Tibial nerve (tissue), 4 donors: Measurements from ENCODE around the gene SH3BP4. TPM values are rescaled to one million over a fixed set of nuclear protein-coding genes. Genes with fewer than 3 reads are reported as not detected.
A peak's percentile ranks its signal among the peaks of the same experiment; 100 is the strongest.

Experiments used
- DNase-seq, 2 donors: peaks; one replicate each; pipeline ENCODE4 v3.0.0-alpha.2; 2019; ENCODE audit warnings: low spot score in 2 of 2
- H3K27ac ChIP-seq, 4 donors: fragments of 200-600 bp; sonication (generic) in 3 of 4; one replicate each; pipeline ENCODE4 v1.5.1; 2017 to 2019; ENCODE audit warnings: mild to moderate bottlenecking in 1 of 4
- H3K27me3 ChIP-seq, 2 donors: fragments of 200-600 bp; sonication (generic) in 1 of 2; one replicate each; pipeline versions ENCODE4 v1.5.1 to v1.6.0; 2017 to 2019
- H3K36me3 ChIP-seq, 3 donors: fragments of 200-600 bp; sonication (generic); one replicate each; pipeline ENCODE4 v1.5.1; 2018 to 2019
- H3K4me1 ChIP-seq, 4 donors: fragments of 200-600 bp; sonication (generic) in 3 of 4; one replicate each; pipeline ENCODE4 v1.5.1; 2017 to 2019
- H3K4me3 ChIP-seq, 4 donors: fragments of 200-600 bp; sonication (generic) in 3 of 4; one replicate each; pipeline ENCODE4 v1.5.1; 2017 to 2019; ENCODE audit warnings: mild to moderate bottlenecking in 1 of 4, moderate library complexity in 1 of 4
- H3K9me3 ChIP-seq, 4 donors: fragments of 200-600 bp; sonication (generic) in 3 of 4; one replicate each; pipeline ENCODE4 v1.5.1; 2017 to 2019
- CTCF ChIP-seq, 5 experiments: fragments of 200-600 bp in 3 of 5; fragments of 450-650 bp in 2 of 5; sonication (generic) in 3 of 5; IDR thresholded peaks; one replicate each; pipeline ENCODE4 v1.5.1; 2016 to 2019; ENCODE audit warnings: antibody characterized with exemption in 5 of 5, mild to moderate bottlenecking in 3 of 5, moderate library complexity in 2 of 5
- EP300 ChIP-seq, 2 donors: sonication (generic); formaldehyde crosslinking; IDR thresholded peaks; one replicate each; pipeline ENCODE4 v1.6.1; 2017; ENCODE audit warnings: antibody characterized with exemption in 2 of 2, mild to moderate bottlenecking in 1 of 2
- POLR2A ChIP-seq, 2 donors: fragments of 450-650 bp; IDR thresholded peaks; one replicate each; pipeline ENCODE4 v1.6.1; 2017; ENCODE audit warnings: antibody characterized with exemption in 2 of 2, mild to moderate bottlenecking in 2 of 2, moderate library complexity in 2 of 2
- WGBS, 2 donors: methylation state at CpG; one replicate each; pipeline ENCODE4 v1.1.5; 2018; 5-methylcytosine and 5-hydroxymethylcytosine counted together
- total RNA-seq, 4 donors: library from RNA; depleted of rRNA; stranded (reverse); fragments of >200 nt; gene quantifications; one replicate each; pipeline ENCODE4 v1.1.0, GENCODE V29; 2016

The SH3BP4 gene
- total RNA-seq, 4 donors from 2014 or later, result 19.2 to 31.8 (median 24.3) TPM

GRCh38 chr2:235052514-235053354 is 100.9 kb downstream of the SH3BP4 start:
- Histone ChIP-seq H3K4me3 (no peak overlapping the region), H3K36me3 (peaks cover 0 to 26% (median 0%) of the 10 kb centered on the region in 3 donors), H3K9me3 (no peaks in the 10 kb centered on the region), H3K27me3 (no peaks in the 10 kb centered on the region), H3K27ac (no peak overlapping the region), H3K4me1 (peaks cover 0 to 20% (median 6%) of the 10 kb centered on the region in 4 donors)
- WGBS, 2 donors, result 86 to 91% methylated on average over 25 of the region's 25 CpGs
- TF ChIP-seq EP300 (IDR thresholded peaks at IDR 0.05), result no peak
- TF ChIP-seq POLR2A (IDR thresholded peaks at IDR 0.05), result no peak
- no peak for DNase-seq

- Histone ChIP-seq H3K27ac (no peak overlapping the region), H3K4me1 (peaks cover 0 to 16% (median 6%) of the 10 kb centered on the region in 4 donors), H3K4me3 (no peak overlapping the region), H3K9me3 (no peaks in the 10 kb centered on the region), H3K27me3 (no peaks in the 10 kb centered on the region), H3K36me3 (peaks cover 0 to 26% (median 0%) of the 10 kb centered on the region in 3 donors)
- no peak for TF ChIP-seq EP300 (IDR thresholded peaks at IDR 0.05)
- TF ChIP-seq CTCF (IDR thresholded peaks at IDR 0.05), result no peak
- no peak for TF ChIP-seq POLR2A (IDR thresholded peaks at IDR 0.05)
- 74 to 85% methylated on average over 8 to 16 of the region's 16 CpGs for WGBS, 2 donors
- DNase-seq, result no peak
Observed at GRCh38 chr2:235053651-235054050, 101.8 kb downstream of the SH3BP4 start.

GRCh38 chr2:235054475-235054874 is 102.7 kb downstream of the SH3BP4 start:
- Histone ChIP-seq H3K27me3 (no peaks in the 10 kb centered on the region), H3K27ac (no peak overlapping the region), H3K9me3 (no peaks in the 10 kb centered on the region), H3K4me3 (no peak overlapping the region), H3K4me1 (peaks cover 0 to 11% (median 6%) of the 10 kb centered on the region in 4 donors), H3K36me3 (peaks cover 0 to 26% (median 0%) of the 10 kb centered on the region in 3 donors)
- TF ChIP-seq CTCF (IDR thresholded peaks at IDR 0.05) (no peak), EP300 (IDR thresholded peaks at IDR 0.05) (no peak), POLR2A (IDR thresholded peaks at IDR 0.05) (no peak)
- no peak for DNase-seq
- 74 to 81% methylated on average over 5 of the region's 5 CpGs for WGBS, 2 donors

- 84 to 87% methylated on average over 7 of the region's 7 CpGs for WGBS, 2 donors
- Histone ChIP-seq H3K4me1 (peaks cover 0 to 11% (median 6%) of the 10 kb centered on the region in 4 donors), H3K4me3 (no peak overlapping the region), H3K9me3 (no peaks in the 10 kb centered on the region), H3K36me3 (peaks cover 0 to 26% (median 0%) of the 10 kb centered on the region in 3 donors), H3K27ac (no peak overlapping the region), H3K27me3 (no peaks in the 10 kb centered on the region)
- no peak for DNase-seq
- TF ChIP-seq EP300 (IDR thresholded peaks at IDR 0.05), result no peak
- no peak for TF ChIP-seq POLR2A (IDR thresholded peaks at IDR 0.05)
- TF ChIP-seq CTCF (IDR thresholded peaks at IDR 0.05), result no peak
Observed at GRCh38 chr2:235054919-235055318, 103.1 kb downstream of the SH3BP4 start.

GRCh38 chr2:235055891-235056516 is 104.2 kb downstream of the SH3BP4 start:
- Histone ChIP-seq H3K4me1 (peaks cover 0 to 7% (median 4%) of the 10 kb centered on the region in 4 donors), H3K9me3 (no peaks in the 10 kb centered on the region), H3K27me3 (no peaks in the 10 kb centered on the region), H3K4me3 (no peak overlapping the region), H3K36me3 (peaks cover 0 to 26% (median 0%) of the 10 kb centered on the region in 3 donors), H3K27ac (no peak overlapping the region)
- 78 to 86% methylated on average over 12 of the region's 12 CpGs for WGBS, 2 donors
- TF ChIP-seq POLR2A (IDR thresholded peaks at IDR 0.05) (no peak), CTCF (IDR thresholded peaks at IDR 0.05) (peak; percentile 31 to 55 (median 33)), EP300 (IDR thresholded peaks at IDR 0.05) (no peak)
- peak in 1 of 2 donors; percentile 27 for DNase-seq
